ENCODE results near the gene MUCL1.

MUCL1 gene

GRCh38 chr12:54891717-54892478 lies 37.6 kb downstream of the MUCL1 start:
- no peak for DNase-seq (ENCODE audit: low read depth)

Measured in GM04504 (cell line).